NCI-H1436 treated with DMSO at 0.1 percent for 48 hours (cell line): ENCODE data around the gene RANBP17.
"Not testable (repeated sequence)": the region's sequence is repeated elsewhere in the genome, so short reads cannot be mapped to it uniquely, and the experiment has no call there.

ENCODE experiments used
- DNase-seq: peaks from one replicate; lab custom pipeline; 2025; lab: John Stamatoyannopoulos, UW

Gene RANBP17

DNA sequence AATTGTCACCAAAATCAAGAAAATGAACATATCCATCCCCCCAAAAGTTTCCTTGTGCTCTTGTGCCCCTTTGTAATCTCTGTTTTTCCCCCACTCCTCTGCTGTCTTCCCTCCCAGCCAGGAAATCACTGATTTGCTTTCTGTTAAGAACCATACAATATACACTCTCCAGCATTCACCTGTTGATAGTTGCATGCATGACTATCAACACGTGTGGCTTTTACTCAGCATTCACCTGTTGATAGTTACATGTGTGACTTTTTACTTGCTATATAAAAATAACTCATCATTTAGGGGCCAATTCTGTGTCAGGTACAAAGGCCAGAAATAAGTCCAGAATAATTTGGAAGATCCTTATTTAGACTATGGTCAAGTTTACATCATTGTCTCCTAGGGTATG is 6.0 kb downstream of the RANBP17 start:
- no peak for DNase-seq

DNA sequence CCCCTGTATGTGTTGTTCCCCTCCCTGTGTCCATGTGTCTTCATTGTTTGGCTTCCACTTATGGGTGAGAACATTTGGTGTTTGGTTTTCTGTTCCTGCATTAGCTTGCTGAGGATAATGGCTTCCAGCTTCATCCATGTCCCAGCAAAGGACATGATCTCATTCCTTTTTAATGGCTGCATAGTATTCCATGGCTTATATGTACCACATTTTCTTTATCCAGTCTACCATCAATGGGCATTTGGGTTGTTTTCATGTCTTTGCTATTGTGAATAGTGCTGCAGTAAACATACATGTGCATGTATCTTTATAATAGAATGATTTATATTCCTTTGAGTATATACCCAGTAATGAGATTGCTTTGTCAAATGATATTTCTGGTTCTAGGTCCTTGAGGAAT is 8.6 kb downstream of the RANBP17 start:
- not testable (repeated sequence) for DNase-seq

DNA sequence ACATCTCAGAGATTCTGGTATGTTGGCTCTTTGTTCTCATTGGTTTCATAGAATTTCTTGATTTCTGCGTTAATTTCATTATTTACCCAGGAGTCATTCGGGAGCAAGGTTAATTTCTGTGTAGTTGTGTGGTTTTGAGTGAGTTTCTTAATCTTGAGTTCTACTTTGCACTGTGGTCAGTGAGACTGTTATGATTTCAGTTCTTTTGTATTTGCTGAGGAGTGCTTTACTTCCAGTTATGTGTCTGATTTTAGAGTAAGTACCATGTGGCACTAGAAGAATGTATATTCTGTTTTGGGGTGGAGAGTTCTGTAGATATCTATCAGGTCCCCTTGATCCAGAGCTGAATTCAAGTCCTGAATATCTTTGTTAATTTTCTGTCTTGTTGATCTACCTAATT is 12.2 kb downstream of the RANBP17 start:
- no peak for DNase-seq

DNA sequence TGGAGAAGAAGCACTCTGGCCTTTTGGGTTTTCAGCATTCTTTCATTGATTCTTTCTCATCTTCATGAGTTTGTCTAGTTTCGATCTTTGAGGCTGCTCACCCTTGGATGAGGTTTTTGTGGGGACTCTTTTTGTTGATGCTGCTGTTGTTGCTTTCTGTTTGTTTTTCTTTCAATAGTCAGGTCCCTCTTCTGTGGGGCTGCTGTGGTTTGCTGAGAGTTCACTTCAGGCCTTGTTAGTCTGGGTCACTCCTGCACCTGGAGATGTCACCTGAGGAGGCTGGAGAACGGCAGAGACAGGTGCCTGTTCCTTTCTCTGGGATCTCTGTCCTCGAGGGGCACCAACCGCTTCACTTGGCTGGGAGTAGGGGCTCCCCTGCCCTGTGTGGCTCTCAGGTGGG is 14.0 kb downstream of the RANBP17 start:
- no peak for DNase-seq

DNA sequence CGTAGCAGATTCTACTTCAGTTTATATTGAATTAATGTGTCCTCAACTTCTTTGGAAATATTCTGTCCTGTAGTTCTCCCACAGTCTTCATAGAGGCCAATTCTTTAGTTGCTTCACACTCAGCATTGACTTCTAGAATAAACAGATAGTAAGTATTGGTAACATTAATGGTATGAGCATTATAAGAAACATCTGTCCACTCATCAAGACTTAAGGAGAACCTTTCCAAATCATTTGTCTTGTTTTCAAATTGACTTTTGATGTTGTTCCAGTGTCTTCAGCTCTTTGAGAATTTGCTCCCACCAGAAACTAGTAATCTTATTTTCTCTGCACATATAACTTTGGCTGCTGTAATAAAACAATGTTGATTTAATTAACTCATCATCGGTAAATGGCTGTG is 18.3 kb downstream of the RANBP17 start:
- DNase-seq = no peak

GRCh38 chr5:170882345-170882744 is 20.5 kb downstream of the RANBP17 start:
- no peak for DNase-seq

GRCh38 chr5:170885256-170885655 is 23.4 kb downstream of the RANBP17 start:
- no peak for DNase-seq

- DNase-seq = no peak
These were observed 24.0 kb downstream of the RANBP17 start for GRCh38 chr5:170885809-170886208.

DNA sequence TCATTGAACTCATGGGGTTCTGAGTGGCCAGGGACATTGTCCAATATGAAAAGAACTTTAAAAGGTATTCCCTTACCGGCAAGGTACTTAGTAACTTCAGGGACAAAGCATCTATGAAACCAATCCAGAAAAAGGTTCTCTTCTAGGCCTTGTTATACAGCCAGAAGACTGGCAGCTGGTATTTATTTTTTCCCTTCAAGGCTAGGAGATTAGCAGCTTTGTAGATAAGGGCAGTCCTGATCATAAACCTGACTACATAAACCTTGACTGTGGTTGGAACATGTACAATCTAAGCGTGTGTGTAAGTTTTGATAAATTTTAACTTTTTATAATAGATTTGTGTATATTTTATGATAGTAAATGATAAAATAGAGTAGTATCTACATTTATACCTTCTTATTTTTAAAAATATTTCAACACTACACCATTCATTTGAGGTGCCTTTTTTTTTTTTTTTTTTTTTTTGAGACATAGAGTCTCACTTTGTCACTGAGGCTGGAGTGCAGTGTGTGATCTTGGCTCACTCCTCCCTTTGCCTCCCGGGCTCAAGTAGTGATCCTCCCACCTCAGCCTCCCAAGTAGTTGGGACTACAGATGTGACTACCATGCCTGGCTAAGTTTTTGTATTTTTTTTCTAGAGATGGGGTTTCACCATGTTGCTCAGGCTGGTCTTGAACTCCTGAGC is 24.5 kb downstream of the RANBP17 start:
- DNase-seq = no peak

DNA sequence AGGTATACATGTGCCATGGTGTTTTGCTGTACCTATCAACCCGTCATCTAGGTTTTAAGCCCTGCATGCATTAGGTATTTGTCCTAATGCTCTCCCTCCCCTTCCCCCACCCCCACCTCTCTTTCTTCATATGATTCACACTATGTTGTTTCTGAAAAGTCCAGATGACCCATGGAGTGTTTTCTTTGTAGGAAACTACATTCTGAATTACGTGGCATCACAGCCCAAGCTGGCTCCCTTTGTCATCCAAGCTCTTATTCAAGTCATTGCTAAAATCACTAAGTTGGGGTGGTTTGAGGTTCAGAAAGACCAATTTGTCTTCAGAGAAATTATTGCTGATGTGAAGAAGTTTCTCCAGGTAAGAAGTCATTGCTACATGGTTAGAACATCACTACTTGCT is 30.4 kb downstream of the RANBP17 start:
- no peak for DNase-seq

DNA sequence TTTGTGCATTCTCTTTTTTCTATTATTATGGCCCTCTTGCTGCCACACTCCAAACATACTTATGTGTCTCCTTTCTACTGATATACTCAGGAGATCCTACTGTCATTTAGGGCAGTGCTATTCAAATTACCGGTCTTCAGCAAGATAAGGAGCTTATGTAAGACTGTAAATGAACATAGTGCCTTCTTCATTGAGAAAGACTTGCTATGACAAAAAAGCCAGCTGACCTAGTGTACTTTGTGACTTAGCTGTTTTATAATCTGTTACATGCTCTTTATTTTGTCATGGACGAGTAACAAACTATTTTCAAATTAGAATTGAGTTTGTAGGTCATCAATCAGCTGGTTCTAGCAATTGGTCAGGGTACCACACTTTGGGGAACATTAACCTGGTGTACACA is 32.8 kb downstream of the RANBP17 start:
- DNase-seq = no peak

DNA sequence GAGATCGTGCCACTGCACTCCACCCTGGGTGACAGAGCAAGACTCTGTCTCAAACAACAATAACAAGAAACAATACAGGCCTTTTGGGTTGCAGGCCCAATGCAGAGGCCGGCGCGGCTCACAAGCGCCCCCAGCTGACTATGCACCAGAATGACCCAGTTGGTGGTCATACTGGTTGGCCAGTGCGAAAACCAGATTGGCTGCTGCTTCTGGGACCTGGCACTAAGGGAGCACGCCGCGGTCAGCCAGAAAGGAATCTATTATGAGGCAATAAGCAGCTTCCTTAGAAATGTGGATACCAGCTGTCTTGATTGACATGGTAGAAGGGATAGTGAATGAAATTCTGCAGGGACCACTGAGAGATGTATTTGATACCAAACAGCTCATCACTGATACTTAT is 35.0 kb downstream of the RANBP17 start:
- DNase-seq = no peak

- DNase-seq = no peak
These were observed 41.3 kb downstream of the RANBP17 start for GRCh38 chr5:170903075-170903474.

DNA sequence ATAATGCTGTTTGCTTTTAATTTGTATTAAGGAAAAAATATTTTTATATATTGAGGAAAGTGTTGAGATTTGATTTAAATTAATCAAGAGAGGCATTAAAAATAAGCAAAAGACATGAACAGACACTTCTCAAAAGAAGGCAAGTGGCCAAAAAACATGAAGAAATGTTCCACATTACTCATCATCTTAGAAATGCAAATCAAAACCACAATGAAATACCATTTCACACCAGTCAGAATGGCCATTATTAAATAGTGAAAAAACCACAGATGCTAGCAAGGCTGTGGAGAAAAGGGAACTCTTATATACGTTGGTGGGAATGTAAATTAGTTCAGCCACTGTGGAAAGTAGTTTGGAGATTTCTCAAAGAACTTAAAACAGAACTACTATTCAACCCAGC is 45.9 kb downstream of the RANBP17 start:
- DNase-seq = no peak

GRCh38 chr5:170913573-170913972 is 51.8 kb downstream of the RANBP17 start:
- no peak for DNase-seq

DNA sequence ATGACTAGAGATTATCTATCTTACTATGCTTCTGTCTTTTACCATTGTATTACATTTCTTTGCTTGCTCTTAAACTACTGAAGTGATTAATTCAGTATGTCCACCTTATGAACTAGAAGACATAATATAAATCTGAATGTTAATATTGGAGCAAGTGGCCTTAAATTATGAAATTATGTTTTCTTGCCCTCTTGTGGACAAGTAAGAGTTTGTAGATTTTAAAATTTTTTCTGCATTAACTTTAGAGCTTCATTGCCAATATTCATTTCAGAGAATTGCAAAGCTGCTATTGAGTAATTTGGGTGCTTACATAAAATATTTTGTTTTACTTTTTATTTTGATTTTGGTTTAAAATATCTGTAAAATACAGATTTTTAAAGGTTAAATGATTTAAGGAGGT is 55.3 kb downstream of the RANBP17 start:
- DNase-seq = no peak

DNA sequence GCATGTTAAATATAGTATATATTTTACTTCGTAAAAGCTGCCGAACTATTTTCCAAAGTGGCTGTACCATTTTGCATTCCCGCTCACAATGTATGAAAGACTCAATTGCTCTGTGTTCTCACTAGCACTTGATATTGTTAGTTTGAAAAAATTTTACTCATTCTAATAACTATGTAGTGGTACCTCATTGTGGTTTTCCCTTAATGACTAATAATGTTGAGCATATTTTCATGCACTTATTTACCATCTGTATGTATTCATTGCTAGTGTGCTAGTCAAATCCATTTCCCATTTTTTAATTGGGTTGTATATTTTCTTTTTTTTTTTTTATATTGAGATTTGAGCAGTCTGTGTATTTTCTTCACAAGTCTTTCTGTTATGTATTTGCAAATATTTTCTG is 58.4 kb downstream of the RANBP17 start:
- no peak for DNase-seq

GRCh38 chr5:170922331-170922730 is 60.5 kb downstream of the RANBP17 start:
- DNase-seq = not testable (repeated sequence)

DNA sequence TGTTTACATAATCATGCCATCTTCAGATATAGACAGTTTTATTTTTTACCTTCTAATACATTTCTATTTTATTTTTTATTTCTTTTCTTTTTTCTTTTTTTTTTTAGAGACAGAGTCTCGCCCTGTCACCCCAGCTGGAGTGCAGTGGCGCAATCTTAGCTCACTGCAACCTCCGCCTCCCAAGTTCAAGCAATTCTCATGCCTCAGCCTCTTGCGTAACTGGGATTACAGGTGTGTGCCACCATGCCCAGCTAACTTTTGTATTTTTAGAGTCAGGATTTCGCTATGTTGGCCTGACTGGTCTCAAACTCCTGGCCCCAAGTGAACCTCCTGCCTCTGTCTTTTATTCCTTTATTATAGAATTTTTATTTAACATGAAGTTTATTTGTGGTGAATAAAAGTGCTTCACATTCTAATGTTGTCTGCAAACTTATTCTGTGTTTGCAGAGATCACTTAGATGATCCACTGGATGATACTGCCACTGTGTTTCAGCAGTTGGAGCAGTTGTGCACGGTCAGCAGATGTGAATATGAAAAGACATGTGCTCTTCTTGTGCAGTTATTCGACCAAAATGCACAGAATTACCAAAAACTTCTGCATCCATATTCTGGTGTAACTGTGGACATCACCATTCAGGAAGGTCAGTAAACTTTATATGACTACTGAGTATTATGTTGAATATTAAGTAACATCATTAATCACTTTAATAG is 62.2 kb downstream of the RANBP17 start:
- no peak for DNase-seq

DNA sequence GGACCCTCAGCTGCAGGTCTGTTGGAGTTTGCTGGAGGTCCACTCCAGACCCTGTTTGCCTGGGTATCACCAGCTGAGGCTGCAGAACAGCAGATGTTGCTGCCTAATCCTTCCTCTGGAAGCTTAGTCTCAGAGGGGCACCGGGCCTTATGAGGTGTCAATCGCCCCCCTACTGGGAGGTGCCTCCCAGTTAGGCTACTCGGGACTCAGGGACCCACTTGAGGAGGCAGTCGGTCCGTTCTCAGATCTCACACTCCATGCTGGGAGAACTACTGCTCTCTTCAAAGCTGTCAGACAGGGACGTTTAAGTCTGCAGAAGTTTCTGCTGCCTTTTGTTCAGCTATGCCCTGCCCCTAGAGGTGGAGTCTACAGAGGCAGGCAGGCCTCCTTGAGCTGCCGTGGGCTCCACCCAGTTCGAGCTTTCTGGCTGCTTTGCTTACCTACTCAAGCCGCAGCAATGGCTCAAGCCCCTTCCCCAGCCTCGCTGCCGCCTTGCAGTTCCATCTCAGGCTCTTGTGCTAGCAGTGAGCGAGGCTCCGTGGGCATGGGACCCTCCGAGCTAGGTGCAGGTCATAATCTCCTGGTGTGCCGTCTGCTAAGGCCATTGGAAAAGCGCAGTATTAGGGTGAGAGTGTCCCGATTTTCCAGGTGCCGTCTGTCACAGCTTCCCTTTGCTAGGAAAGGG is 73.9 kb downstream of the RANBP17 start:
- DNase-seq = not testable (repeated sequence)

GRCh38 chr5:170937072-170937471 is 75.3 kb downstream of the RANBP17 start:
- no peak for DNase-seq

DNA sequence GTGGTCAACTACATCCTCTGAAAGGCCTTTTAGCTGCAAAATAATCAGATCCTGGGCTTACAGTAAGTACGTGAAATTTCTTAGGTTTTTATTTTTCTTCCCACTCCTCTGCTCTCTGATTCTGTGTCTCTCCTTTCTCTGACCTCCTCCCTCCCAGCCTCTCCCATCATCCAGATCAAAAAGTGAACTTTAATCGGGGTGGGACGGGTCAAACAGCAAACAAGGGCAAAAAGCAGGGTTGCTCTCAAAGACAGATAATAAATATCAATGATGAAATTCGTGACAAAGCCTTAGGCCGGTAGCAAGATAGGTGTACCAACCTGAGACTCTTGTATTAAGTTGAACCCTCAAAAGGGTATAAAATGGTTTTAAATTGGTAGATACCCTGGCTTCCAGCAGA is 76.1 kb downstream of the RANBP17 start:
- no peak for DNase-seq

GRCh38 chr5:170939178-170939577 is 77.4 kb downstream of the RANBP17 start:
- no peak for DNase-seq
